ENCODE data around the gene PPP2R5D.

The PPP2R5D gene

DNA sequence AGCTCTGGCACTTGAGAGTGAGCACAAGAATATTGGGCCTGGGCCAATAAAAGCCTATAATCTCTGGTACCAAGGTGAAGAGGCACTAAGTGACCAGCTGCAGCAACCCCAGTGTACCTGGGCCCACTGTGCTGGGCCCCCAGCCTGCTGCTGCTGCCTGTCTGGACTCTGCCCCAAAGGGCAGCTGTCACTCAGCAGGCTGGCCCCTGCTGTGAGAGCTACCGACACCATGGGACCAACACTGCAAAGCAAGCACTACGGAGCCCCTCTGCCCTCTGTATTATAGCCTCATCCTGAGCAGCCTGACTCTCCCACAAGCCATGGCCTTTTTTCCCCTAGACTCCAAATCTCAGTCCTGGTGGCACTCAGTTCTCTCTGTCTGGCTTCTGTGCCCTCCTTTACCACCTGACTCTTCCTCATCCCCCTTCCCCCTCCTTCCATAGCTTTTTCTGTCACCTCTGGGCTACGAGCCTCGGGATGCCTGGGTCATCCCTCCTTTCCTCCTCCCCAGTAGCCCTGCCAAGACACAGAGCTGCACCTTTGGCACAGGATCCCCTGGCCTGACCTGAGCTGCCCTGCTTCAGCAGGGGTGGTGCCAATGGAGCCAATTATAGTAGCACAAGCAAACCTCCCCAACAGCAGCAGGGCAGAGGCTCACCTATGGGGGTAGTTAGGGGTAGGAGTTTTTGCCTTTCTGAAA lies 51.3 kb downstream of the PPP2R5D start:
- no peaks in the 10 kb centered on the region for H3K27me3 ChIP-seq (replicated peaks; ENCODE audit: control insufficient read depth, insufficient read depth, low read length)
- peaks cover 25% of the 10 kb centered on the region for H3K36me3 ChIP-seq (ENCODE audit: control insufficient read depth, insufficient read depth, low read length)
- H3K4me3 ChIP-seq (replicated peaks; ENCODE audit: low read depth, low read length), result no peak overlapping the region
- DNase-seq (ENCODE audit: extremely low read depth, insufficient read length), result no peak
- TF ChIP-seq, protein P1, sequence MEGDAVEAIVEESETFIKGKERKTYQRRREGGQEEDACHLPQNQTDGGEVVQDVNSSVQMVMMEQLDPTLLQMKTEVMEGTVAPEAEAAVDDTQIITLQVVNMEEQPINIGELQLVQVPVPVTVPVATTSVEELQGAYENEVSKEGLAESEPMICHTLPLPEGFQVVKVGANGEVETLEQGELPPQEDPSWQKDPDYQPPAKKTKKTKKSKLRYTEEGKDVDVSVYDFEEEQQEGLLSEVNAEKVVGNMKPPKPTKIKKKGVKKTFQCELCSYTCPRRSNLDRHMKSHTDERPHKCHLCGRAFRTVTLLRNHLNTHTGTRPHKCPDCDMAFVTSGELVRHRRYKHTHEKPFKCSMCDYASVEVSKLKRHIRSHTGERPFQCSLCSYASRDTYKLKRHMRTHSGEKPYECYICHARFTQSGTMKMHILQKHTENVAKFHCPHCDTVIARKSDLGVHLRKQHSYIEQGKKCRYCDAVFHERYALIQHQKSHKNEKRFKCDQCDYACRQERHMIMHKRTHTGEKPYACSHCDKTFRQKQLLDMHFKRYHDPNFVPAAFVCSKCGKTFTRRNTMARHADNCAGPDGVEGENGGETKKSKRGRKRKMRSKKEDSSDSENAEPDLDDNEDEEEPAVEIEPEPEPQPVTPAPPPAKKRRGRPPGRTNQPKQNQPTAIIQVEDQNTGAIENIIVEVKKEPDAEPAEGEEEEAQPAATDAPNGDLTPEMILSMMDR (IDR thresholded peaks at IDR 0.05; ENCODE audit: insufficient read depth, low read length, poor library complexity, severe bottlenecking), result no peak

- Histone ChIP-seq H3K27me3 (replicated peaks; ENCODE audit: control insufficient read depth, insufficient read depth, low read length) (no peaks in the 10 kb centered on the region), H3K36me3 (ENCODE audit: control insufficient read depth, insufficient read depth, low read length) (peaks cover 25% of the 10 kb centered on the region), H3K4me3 (replicated peaks; ENCODE audit: low read depth, low read length) (no peak overlapping the region)
- TF ChIP-seq, protein P1 (IDR thresholded peaks at IDR 0.05; ENCODE audit: insufficient read depth, low read length, poor library complexity, severe bottlenecking), result no peak
- DNase-seq (ENCODE audit: extremely low read depth, insufficient read length), result no peak
Measured at GRCh38 chr6:43036712-43037111, 52.3 kb downstream of the PPP2R5D start.

- Histone ChIP-seq H3K27me3 (replicated peaks; ENCODE audit: control insufficient read depth, insufficient read depth, low read length) (no peaks in the 10 kb centered on the region), H3K4me3 (replicated peaks; ENCODE audit: low read depth, low read length) (no peak overlapping the region), H3K36me3 (ENCODE audit: control insufficient read depth, insufficient read depth, low read length) (peaks cover 25% of the 10 kb centered on the region)
- DNase-seq (ENCODE audit: extremely low read depth, insufficient read length), result no peak
- TF ChIP-seq, protein P1 (IDR thresholded peaks at IDR 0.05; ENCODE audit: insufficient read depth, low read length, poor library complexity, severe bottlenecking), result no peak
Measured at GRCh38 chr6:43037197-43037596, 52.8 kb downstream of the PPP2R5D start.

- DNase-seq (ENCODE audit: extremely low read depth, insufficient read length), result no peak
- TF ChIP-seq, protein P1 (IDR thresholded peaks at IDR 0.05; ENCODE audit: insufficient read depth, low read length, poor library complexity, severe bottlenecking), result no peak
- H3K36me3 ChIP-seq (ENCODE audit: control insufficient read depth, insufficient read depth, low read length), result peaks cover 27% of the 10 kb centered on the region
- no peaks in the 10 kb centered on the region for H3K27me3 ChIP-seq (replicated peaks; ENCODE audit: control insufficient read depth, insufficient read depth, low read length)
- H3K4me3 ChIP-seq (replicated peaks; ENCODE audit: low read depth, low read length), result no peak overlapping the region
Measured at GRCh38 chr6:43037706-43038105, 53.3 kb downstream of the PPP2R5D start.

DNA sequence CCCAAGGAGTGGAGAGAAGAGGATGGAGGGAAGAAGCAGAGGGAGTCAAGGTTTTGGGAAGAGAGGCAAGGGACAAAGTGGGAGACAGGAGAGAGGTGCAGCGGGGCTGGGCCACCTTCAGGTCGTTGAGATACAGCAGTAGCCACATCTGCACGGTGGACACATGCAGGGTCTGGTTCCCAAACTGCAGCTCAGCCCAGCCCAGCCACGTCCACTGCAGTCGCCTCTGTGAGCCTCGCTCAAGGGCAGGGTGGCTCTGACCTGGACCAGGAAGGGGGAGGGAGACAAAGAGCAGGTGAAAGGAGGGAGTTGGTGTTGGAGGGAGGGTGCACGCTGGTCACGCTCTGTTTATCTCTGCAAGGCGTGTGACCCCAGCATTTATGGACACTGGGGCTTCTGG lies 54.4 kb downstream of the PPP2R5D start:
- DNase-seq (ENCODE audit: extremely low read depth, insufficient read length), result no peak
- peaks cover 36% of the 10 kb centered on the region for H3K36me3 ChIP-seq (ENCODE audit: control insufficient read depth, insufficient read depth, low read length)
- TF ChIP-seq, protein P1 (IDR thresholded peaks at IDR 0.05; ENCODE audit: insufficient read depth, low read length, poor library complexity, severe bottlenecking), result no peak

More for the DNA sequence above, 54.4 kb downstream of the PPP2R5D start:
- H3K4me3 ChIP-seq (replicated peaks; ENCODE audit: low read depth, low read length), result no peak overlapping the region
- H3K27me3 ChIP-seq (replicated peaks; ENCODE audit: control insufficient read depth, insufficient read depth, low read length), result no peaks in the 10 kb centered on the region

Measured in GM06990 (cell line).